Measurements from ENCODE around the gene C1QL2. TPM values are rescaled to one million over a fixed set of nuclear protein-coding genes. Genes with fewer than 3 reads are reported as not detected.

Gene C1QL2
- polyA plus RNA-seq, 2 of the 4 experiments (the other 2 are of a cell fraction) = not detected

DNA sequence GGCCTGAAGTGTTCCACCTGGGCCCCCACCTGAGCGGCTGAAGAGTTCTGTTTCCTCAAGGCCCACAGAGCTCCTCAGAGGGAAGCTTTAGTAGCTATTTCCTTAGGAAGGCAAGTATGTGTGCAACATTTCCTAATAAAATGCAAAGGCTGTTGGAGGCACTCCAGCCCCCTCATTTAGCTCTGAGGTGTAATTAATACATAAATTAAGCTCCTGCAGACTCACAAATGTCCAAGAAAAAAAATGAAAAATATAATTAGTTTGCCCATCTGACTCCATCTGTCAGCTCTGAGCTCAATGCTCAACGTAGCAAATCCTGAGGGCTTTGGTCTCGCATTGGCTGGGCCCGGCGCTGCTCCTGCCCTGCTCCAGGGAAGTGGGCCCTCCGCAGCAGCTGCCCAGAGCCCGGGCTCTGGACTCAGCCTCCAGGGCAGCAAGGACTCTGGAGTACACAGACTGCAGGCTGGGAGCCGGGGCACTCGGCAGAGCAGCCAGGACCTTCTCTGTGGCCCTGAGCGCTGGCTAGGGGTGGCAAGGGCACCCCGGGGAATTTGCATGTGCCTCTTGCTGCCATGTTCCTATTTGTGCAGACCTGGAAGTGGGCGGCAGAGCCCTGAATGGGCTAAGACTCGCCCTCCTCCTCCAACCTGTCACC lies 23.4 kb upstream of the C1QL2 start:
- DNase-seq (ENCODE audit: low read depth in 1 of 2, low spot score in 1 of 2) (no peak), FAIRE-seq (no peak), ATAC-seq (no peak)
- no peak overlapping the region for H3K4me3 ChIP-seq
- 0 out of 3 replicates have a peak, but pooled peaks cover 5% of the 10 kb centered on the region for H3K4me1 ChIP-seq
- H3K9me3 ChIP-seq = no peaks in the 10 kb centered on the region
- ChIA-PET CTCF (no interaction called here), POLR2A (no interaction called here)
- WGBS (ENCODE audit: missing lambda C conversion rate) = 74% methylated on average over 7 of the region's 13 CpGs
- no peak overlapping the region for H3K27ac ChIP-seq
- no peak overlapping the region for H3K4me2 ChIP-seq
- TF ChIP-seq NPAS2 (CRISPR knock-in tag; IDR thresholded peaks at IDR 0.05; ENCODE audit: borderline replicate concordance) = no peak

DNA sequence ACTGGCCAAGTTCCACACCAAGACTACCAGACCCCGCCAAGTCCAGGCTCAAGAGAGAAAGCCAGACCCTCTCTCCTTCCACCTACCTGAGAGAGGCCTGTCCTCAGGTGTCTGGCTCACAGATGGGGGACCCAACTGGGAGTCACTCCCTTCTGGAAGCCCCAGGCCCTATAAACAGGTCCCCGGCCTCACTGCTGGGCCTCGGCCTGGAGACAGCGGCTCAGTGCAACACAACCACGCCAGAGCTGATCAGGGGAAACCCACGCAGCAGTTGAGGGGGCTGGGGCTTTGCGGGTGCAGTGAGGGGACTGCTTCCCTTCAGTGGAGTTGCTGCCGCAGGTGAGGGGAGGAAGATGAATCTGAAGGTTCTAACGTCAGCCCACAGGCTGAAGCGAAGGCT lies 22.8 kb upstream of the C1QL2 start:
- TF ChIP-seq, protein P1, sequence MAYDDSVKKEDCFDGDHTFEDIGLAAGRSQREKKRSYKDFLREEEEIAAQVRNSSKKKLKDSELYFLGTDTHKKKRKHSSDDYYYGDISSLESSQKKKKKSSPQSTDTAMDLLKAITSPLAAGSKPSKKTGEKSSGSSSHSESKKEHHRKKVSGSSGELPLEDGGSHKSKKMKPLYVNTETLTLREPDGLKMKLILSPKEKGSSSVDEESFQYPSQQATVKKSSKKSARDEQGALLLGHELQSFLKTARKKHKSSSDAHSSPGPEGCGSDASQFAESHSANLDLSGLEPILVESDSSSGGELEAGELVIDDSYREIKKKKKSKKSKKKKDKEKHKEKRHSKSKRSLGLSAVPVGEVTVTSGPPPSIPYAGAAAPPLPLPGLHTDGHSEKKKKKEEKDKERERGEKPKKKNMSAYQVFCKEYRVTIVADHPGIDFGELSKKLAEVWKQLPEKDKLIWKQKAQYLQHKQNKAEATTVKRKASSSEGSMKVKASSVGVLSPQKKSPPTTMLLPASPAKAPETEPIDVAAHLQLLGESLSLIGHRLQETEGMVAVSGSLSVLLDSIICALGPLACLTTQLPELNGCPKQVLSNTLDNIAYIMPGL (CRISPR knock-in tag; IDR thresholded peaks at IDR 0.05; ENCODE audit: borderline replicate concordance) = no peak
- TF ChIP-seq CBX2 (IDR thresholded peaks at IDR 0.05; ENCODE audit: borderline replicate concordance, low read depth) (no peak), RCOR1 (IDR thresholded peaks at IDR 0.05; ENCODE audit: low read depth, low read length) (no peak), FOXS1 (CRISPR knock-in tag; IDR thresholded peaks at IDR 0.05) (no peak), JUN (IDR thresholded peaks at IDR 0.05) (no peak), ZFP36 (IDR thresholded peaks at IDR 0.05; ENCODE audit: borderline replicate concordance, partially characterized antibody) (no peak), RARB (CRISPR knock-in tag; IDR thresholded peaks at IDR 0.05) (no peak), HDAC2 (IDR thresholded peaks at IDR 0.05) (no peak)
- TF ChIP-seq, protein P2, sequence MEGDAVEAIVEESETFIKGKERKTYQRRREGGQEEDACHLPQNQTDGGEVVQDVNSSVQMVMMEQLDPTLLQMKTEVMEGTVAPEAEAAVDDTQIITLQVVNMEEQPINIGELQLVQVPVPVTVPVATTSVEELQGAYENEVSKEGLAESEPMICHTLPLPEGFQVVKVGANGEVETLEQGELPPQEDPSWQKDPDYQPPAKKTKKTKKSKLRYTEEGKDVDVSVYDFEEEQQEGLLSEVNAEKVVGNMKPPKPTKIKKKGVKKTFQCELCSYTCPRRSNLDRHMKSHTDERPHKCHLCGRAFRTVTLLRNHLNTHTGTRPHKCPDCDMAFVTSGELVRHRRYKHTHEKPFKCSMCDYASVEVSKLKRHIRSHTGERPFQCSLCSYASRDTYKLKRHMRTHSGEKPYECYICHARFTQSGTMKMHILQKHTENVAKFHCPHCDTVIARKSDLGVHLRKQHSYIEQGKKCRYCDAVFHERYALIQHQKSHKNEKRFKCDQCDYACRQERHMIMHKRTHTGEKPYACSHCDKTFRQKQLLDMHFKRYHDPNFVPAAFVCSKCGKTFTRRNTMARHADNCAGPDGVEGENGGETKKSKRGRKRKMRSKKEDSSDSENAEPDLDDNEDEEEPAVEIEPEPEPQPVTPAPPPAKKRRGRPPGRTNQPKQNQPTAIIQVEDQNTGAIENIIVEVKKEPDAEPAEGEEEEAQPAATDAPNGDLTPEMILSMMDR (IDR thresholded peaks at IDR 0.05) = no peak
- TF ChIP-seq, protein P3, sequence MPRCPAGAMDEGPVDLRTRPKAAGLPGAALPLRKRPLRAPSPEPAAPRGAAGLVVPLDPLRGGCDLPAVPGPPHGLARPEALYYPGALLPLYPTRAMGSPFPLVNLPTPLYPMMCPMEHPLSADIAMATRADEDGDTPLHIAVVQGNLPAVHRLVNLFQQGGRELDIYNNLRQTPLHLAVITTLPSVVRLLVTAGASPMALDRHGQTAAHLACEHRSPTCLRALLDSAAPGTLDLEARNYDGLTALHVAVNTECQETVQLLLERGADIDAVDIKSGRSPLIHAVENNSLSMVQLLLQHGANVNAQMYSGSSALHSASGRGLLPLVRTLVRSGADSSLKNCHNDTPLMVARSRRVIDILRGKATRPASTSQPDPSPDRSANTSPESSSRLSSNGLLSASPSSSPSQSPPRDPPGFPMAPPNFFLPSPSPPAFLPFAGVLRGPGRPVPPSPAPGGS (IDR thresholded peaks at IDR 0.05) = no peak
- Histone ChIP-seq H3K4me3 (no peak overlapping the region), H3K4me2 (no peak overlapping the region), H3K9me3 (no peaks in the 10 kb centered on the region), H3K27ac (no peak overlapping the region), H3K4me1 (0 out of 3 replicates have a peak, but pooled peaks cover 5% of the 10 kb centered on the region)
- FAIRE-seq = no peak
- no peak for DNase-seq (ENCODE audit: low read depth in 1 of 2, low spot score in 1 of 2)
- ChIA-PET POLR2A (no interaction called here), CTCF (no interaction called here)
- 86% methylated on average over 8 of the region's 10 CpGs for WGBS (ENCODE audit: missing lambda C conversion rate)
- no peak for ATAC-seq

DNA sequence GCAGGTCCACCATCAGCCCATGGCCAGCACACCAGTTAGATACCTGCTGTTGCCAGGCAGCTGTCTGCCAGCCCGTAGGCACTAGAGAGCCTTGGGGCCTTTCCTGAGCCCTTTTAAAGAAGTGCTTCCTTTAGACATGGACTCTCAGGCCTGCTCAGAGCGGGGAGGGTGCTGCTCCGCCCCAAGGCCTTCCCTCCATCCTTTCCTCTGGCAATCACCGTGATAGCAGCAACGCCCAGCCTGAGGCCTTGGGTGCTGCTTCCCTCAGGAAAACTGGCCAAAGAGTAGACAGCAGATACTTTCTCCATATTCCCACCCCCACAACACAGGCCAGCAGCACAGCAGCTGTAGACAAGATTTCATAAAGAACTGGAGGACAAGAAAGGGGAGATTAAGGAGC lies 22.3 kb upstream of the C1QL2 start:
- no peak for DNase-seq (ENCODE audit: low read depth in 1 of 2, low spot score in 1 of 2)
- ChIA-PET POLR2A (no interaction called here), CTCF (no interaction called here)
- no peak overlapping the region for H3K4me3 ChIP-seq
- no peak for TF ChIP-seq ZNF302 (CRISPR knock-in tag; IDR thresholded peaks at IDR 0.05)
- TF ChIP-seq EP300 (IDR thresholded peaks at IDR 0.05) = no peak
- no peak for TF ChIP-seq ZFP36 (IDR thresholded peaks at IDR 0.05; ENCODE audit: borderline replicate concordance, partially characterized antibody)
- no peak for TF ChIP-seq RFX5 (IDR thresholded peaks at IDR 0.05)
- TF ChIP-seq KDM1A (IDR thresholded peaks at IDR 0.05; ENCODE audit: low read depth) = no peak
- no peak for TF ChIP-seq NFE2L2 (conservative IDR thresholded peaks at IDR 0.05; ENCODE audit: low read length)
- no peak for TF ChIP-seq JUNB (IDR thresholded peaks at IDR 0.05)
- no peak for TF ChIP-seq EHF (CRISPR knock-in tag; IDR thresholded peaks at IDR 0.05)
- TF ChIP-seq HOXB13 (CRISPR knock-in tag; IDR thresholded peaks at IDR 0.05; ENCODE audit: low read depth) = no peak
- TF ChIP-seq, protein P4, sequence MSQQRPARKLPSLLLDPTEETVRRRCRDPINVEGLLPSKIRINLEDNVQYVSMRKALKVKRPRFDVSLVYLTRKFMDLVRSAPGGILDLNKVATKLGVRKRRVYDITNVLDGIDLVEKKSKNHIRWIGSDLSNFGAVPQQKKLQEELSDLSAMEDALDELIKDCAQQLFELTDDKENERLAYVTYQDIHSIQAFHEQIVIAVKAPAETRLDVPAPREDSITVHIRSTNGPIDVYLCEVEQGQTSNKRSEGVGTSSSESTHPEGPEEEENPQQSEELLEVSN (IDR thresholded peaks at IDR 0.05; ENCODE audit: borderline replicate concordance, low read depth) = no peak
- TF ChIP-seq HDAC2 (IDR thresholded peaks at IDR 0.05) = no peak
- TF ChIP-seq, protein P1 (CRISPR knock-in tag; IDR thresholded peaks at IDR 0.05; ENCODE audit: borderline replicate concordance) = no peak
- no peak for TF ChIP-seq FOXS1 (CRISPR knock-in tag; IDR thresholded peaks at IDR 0.05)
- no peak for TF ChIP-seq RARB (CRISPR knock-in tag; IDR thresholded peaks at IDR 0.05)
- no peak for TF ChIP-seq SREBF2 (IDR thresholded peaks at IDR 0.05)
- TF ChIP-seq RNF2 (IDR thresholded peaks at IDR 0.05; ENCODE audit: borderline replicate concordance, low read depth) = no peak
- TF ChIP-seq ZC3H11A (IDR thresholded peaks at IDR 0.05) = no peak
- TF ChIP-seq ZSCAN20 (CRISPR knock-in tag; IDR thresholded peaks at IDR 0.05) = no peak
- TF ChIP-seq PHF8 (IDR thresholded peaks at IDR 0.05; ENCODE audit: borderline replicate concordance, low read depth) = no peak
- TF ChIP-seq POLR2AphosphoS2 (conservative IDR thresholded peaks at IDR 0.05; ENCODE audit: low read length) = no peak
- no peak for ATAC-seq
- 60% methylated on average over 5 of the region's 5 CpGs for WGBS (ENCODE audit: missing lambda C conversion rate)
- H3K4me1 ChIP-seq = 0 out of 3 replicates have a peak, but pooled peaks cover 5% of the 10 kb centered on the region
- H3K9me3 ChIP-seq = no peaks in the 10 kb centered on the region
- no peak overlapping the region for H3K4me2 ChIP-seq
- no peak overlapping the region for H3K27ac ChIP-seq
- FAIRE-seq = no peak

Measured in A549 (cell line).